Measurements from ENCODE around the gene SETMAR.

The SETMAR gene

GRCh38 chr3:4303187-4304123 lies at the start of gene SETMAR:
TSS of gene SETMAR (plus strand) at chr3:4303369. CDS start at chr3:4303371, 2 bp downstream.
- peak within 1 kb of the TSS; percentile 85 for H3K27ac ChIP-seq
- no peak for TF ChIP-seq CTCF (conservative IDR thresholded peaks at IDR 0.05)

- H3K27ac ChIP-seq = no peak overlapping the region
- no peak for TF ChIP-seq CTCF (conservative IDR thresholded peaks at IDR 0.05)
Measured at GRCh38 chr3:4261406-4261805, 41.8 kb upstream of the SETMAR start.

GRCh38 chr3:4264040-4264439 lies 39.1 kb upstream of the SETMAR start:
- no peak for TF ChIP-seq CTCF (conservative IDR thresholded peaks at IDR 0.05)
- no peak overlapping the region for H3K27ac ChIP-seq

GRCh38 chr3:4270720-4271119 lies 32.4 kb upstream of the SETMAR start:
- TF ChIP-seq CTCF (conservative IDR thresholded peaks at IDR 0.05) = no peak
- no peak overlapping the region for H3K27ac ChIP-seq

- peak; percentile 84 for TF ChIP-seq CTCF (conservative IDR thresholded peaks at IDR 0.05)
- H3K27ac ChIP-seq = no peak overlapping the region
Measured at GRCh38 chr3:4271834-4272233, 31.3 kb upstream of the SETMAR start.

GRCh38 chr3:4279516-4280105 lies 23.6 kb upstream of the SETMAR start:
- H3K27ac ChIP-seq = no peak overlapping the region
- TF ChIP-seq CTCF (conservative IDR thresholded peaks at IDR 0.05) = no peak

- H3K27ac ChIP-seq = no peak overlapping the region
- no peak for TF ChIP-seq CTCF (conservative IDR thresholded peaks at IDR 0.05)
Measured at GRCh38 chr3:4281991-4282390, 21.2 kb upstream of the SETMAR start.

Data from VCaP (cell line).